AG10803 (cell line): ENCODE results near the gene CTNNBIP1.

Source experiments
- DNase-seq: peaks from one replicate; pipeline ENCODE4 v3.0.0; 2010; ENCODE audit warnings: low read depth
- H3K4me3 ChIP-seq: 2 replicates; pipeline ENCODE4 v1.5.1; 2011; ENCODE audit warnings: mild to moderate bottlenecking, low read length, control low read depth
- TF ChIP-seq, protein P1 (sequence below): conservative IDR thresholded peaks from 2 replicates; pipeline ENCODE4 v1.5.1; 2011; ENCODE audit warnings: mild to moderate bottlenecking, low read length, control low read depth, inconsistent platforms

The CTNNBIP1 gene

DNA sequence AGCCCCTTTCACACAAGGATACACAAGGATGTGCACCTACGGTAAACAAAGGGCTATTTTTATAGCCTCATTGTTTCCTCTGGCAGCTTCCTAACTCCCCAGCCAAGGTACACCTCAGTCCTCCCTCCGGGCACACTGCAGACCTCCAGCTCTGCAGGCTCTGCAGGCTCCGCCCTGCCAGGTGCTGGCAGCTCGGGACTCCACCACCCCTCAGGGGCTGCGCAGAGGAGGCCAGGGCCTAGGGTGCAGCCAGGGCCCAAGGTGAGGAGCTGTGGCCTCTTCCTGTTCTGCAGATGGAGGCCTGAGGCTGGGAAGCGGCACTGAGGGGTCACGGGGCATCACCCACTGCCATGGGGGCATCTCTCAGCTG lies 66.5 kb downstream of the CTNNBIP1 start:
- no peak for DNase-seq
- no peak overlapping the region for H3K4me3 ChIP-seq
- TF ChIP-seq, protein P1, sequence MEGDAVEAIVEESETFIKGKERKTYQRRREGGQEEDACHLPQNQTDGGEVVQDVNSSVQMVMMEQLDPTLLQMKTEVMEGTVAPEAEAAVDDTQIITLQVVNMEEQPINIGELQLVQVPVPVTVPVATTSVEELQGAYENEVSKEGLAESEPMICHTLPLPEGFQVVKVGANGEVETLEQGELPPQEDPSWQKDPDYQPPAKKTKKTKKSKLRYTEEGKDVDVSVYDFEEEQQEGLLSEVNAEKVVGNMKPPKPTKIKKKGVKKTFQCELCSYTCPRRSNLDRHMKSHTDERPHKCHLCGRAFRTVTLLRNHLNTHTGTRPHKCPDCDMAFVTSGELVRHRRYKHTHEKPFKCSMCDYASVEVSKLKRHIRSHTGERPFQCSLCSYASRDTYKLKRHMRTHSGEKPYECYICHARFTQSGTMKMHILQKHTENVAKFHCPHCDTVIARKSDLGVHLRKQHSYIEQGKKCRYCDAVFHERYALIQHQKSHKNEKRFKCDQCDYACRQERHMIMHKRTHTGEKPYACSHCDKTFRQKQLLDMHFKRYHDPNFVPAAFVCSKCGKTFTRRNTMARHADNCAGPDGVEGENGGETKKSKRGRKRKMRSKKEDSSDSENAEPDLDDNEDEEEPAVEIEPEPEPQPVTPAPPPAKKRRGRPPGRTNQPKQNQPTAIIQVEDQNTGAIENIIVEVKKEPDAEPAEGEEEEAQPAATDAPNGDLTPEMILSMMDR = no peak

DNA sequence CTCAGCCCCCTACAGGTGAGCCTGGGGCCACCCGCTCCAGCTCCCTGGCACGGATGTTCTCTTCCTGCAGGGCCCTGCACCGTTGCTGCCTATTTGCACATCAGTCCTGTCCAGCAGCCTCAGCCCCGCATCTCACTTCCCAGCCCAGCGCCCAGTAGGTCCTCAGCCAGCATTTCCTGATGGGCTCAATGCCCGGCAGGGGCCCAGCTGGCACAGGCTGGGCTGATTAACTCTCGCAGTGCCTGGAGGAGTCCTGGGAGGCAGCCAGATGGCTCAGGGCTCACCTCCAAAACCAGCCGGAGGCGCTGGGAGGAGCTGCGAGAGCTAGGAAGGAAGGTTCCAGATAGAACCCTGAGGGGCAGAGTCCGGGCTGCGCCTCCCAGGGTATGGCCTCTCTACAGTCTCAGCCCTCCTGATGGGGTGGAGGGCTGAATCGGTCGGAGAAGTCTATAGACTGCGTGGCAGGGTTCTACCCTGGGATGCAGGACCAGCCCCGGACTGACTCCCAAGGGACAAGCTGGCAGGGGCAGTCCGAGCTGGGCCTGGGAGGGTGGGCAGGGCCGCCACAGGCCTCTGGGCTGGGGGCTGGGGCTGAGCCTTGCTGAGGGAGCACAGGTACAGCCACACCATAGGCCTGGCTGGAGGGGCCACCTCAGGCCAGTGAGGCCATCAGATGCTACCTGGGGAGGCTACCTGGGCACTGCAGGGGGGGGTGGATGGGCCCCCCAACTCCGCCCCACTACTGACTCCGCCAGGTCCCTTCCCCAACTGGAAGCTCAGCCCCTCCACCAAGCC lies 67.1 kb downstream of the CTNNBIP1 start:
- no peak for DNase-seq
- TF ChIP-seq, protein P1 = no peak
- no peak overlapping the region for H3K4me3 ChIP-seq

DNA sequence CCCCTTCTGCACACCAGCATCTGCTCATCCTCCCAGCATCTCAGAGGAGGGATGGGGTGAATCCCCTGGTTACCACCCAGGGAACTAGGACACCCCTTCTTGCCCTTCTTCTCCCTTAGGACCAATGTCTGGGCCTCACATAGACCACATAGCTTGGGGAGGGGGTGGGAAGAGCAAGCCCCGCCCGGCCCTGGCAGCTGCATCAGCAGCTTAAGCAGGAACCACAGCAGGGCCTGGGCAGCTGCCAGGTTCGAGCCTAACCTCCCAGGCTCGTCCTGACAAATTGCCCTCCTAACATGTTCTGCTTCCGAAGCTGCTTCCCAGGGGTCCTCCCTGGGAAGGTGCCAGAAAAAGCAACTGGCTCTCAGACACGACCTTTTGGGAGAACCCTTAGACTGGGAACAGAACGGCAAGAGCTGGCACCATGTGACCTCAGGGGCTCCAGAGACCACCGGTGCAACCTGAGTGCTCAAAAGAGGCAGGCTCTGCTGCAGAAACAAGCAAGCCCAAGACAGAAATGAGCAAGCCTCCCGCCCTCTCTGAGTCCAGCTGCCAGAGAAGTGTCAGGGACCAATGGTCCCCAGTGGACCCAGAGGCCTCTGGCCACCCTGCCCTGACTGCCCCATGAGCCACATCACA lies 67.9 kb downstream of the CTNNBIP1 start:
- TF ChIP-seq, protein P1 = no peak
- DNase-seq = no peak
- H3K4me3 ChIP-seq = no peak overlapping the region

DNA sequence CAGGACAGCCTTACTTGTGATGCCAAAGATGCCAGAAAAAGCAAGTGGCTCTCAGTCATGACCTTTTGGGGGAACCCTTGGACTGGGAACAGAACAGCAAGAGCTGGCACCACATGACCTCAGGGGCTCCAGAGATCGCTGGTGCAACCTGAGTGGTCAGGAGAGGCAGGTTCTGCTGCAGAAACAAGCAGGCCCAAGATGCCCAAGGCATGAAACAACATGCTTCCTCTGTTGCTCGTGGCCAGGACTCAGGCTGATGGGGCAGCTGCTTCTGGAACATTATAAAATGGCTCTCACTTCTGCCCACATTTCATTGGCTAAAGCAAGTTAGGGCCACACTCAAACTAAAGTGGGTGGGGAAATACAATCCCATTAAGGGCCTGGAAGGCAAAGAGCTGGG lies 68.6 kb downstream of the CTNNBIP1 start:
- TF ChIP-seq, protein P1 = no peak
- no peak for DNase-seq
- H3K4me3 ChIP-seq = no peak overlapping the region

DNA sequence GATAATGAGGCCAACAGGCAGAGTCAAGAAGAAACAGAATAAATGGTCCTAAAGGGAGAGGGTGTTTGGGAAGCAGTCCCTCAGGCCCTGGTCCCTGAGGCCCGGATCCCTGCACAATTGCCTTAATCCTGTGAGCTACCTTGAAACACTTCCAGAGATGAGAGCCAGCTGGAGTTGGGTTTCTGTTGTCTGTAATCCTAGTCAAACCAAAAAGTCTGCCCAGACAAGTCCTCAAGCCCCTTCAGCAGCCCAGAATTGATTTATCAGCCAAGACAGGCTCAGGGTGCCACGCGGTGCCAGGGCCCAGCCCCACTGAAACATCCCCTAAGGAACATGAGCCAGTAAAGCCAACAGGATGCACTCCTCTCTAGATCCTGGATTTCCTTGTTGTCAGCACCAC lies 69.9 kb downstream of the CTNNBIP1 start:
- TF ChIP-seq, protein P1 = no peak
- DNase-seq = no peak
- H3K4me3 ChIP-seq = no peak overlapping the region

DNA sequence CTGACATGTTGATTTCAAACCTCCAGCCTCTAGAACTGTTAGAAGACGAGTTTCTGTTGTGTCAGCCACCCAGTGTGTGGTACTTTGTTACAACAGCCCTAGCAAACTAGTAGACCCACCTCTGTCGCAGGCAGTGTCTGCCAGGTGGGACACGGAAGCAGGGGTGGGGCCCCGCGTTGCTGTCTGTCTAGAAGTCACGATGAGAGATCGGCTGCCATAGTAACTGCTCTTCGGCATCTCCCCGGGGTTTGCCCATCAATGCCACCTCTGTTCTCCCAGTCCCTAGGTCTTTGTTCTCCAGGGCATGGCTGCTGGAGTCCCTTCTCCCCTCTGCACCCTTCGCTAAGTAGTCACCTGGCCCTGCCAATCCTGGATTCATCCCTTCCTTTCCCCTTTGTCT lies 71.1 kb downstream of the CTNNBIP1 start:
- TF ChIP-seq, protein P1 = no peak
- no peak for DNase-seq
- no peak overlapping the region for H3K4me3 ChIP-seq

DNA sequence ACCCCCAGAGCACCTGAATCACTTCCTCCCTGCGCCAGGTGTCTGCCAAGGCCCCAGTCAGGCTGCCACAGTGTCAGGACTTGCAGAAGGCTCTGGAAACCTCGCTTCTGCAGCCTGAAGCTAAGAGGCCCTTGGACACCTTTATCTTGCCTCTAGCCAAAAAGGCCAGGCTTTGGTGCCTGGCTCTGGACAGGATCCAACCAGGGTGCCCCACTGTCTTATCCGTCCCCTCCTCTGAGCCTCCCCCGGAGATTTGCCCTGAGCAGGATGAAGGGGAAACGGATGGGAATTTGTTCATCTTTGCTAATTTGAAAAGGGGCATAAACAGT lies 73.5 kb downstream of the CTNNBIP1 start:
- H3K4me3 ChIP-seq = no peak overlapping the region
- DNase-seq = no peak
- TF ChIP-seq, protein P1 = no peak
